HG03025 (cell line): ENCODE data around the gene ARHGEF19.

ENCODE experiments used
- ATAC-seq: cut with Tn5 transposase; IDR thresholded peaks from one replicate; pipeline ENCODE4 v1.9.1; 2021; ENCODE audit warnings: mild to moderate bottlenecking, moderate library complexity; ENCODE audit not compliant: unreplicated experiment, low FRiP score

The ARHGEF19 gene

GRCh38 chr1:16245476-16246196 lies 33.2 kb upstream of the ARHGEF19 start:
- ATAC-seq = no peak

- no peak for ATAC-seq
These were observed 32.3 kb upstream of the ARHGEF19 start for GRCh38 chr1:16244650-16245285.

- ATAC-seq = no peak
These were observed 31.6 kb upstream of the ARHGEF19 start for GRCh38 chr1:16243936-16244649.

- no peak for ATAC-seq
These were observed 30.8 kb upstream of the ARHGEF19 start for GRCh38 chr1:16243215-16243610.

GRCh38 chr1:16242556-16243214 lies 30.2 kb upstream of the ARHGEF19 start:
- no peak for ATAC-seq

GRCh38 chr1:16241221-16241708 lies 28.8 kb upstream of the ARHGEF19 start:
- no peak for ATAC-seq

GRCh38 chr1:16239972-16240491 lies 27.6 kb upstream of the ARHGEF19 start:
- ATAC-seq = no peak

GRCh38 chr1:16237343-16237830 lies 24.9 kb upstream of the ARHGEF19 start:
- ATAC-seq = no peak

GRCh38 chr1:16236511-16237342 lies 24.3 kb upstream of the ARHGEF19 start, which contains the start of gene CPLANE2:
CPLANE2 (minus strand) TSS chr1:16237183; CDS start chr1:16236742, 441 bp downstream.
- ATAC-seq = peak; percentile 73

- peak; percentile 34 for ATAC-seq
These were observed 23.6 kb upstream of the ARHGEF19 start for GRCh38 chr1:16235944-16236510.

- no peak for ATAC-seq
These were observed 22.9 kb upstream of the ARHGEF19 start for GRCh38 chr1:16235347-16235746.

- no peak for ATAC-seq
These were observed 21.0 kb upstream of the ARHGEF19 start for GRCh38 chr1:16233431-16233830.

- no peak for ATAC-seq
These were observed 19.9 kb upstream of the ARHGEF19 start for GRCh38 chr1:16232316-16232710.

- ATAC-seq = no peak
These were observed 19.2 kb upstream of the ARHGEF19 start for GRCh38 chr1:16231331-16232315.

GRCh38 chr1:16230744-16231143 lies 18.3 kb upstream of the ARHGEF19 start:
- no peak for ATAC-seq

GRCh38 chr1:16229976-16230740 lies 17.7 kb upstream of the ARHGEF19 start:
- no peak for ATAC-seq

GRCh38 chr1:16226490-16227179 lies 14.2 kb upstream of the ARHGEF19 start:
- no peak for ATAC-seq
